Measurements from ENCODE around the gene USP12. TPM values are rescaled to one million over a fixed set of nuclear protein-coding genes. Genes with fewer than 3 reads are reported as not detected.
A peak's percentile ranks its signal among the peaks of the same experiment; 100 is the strongest.
"Not testable (repeated sequence)": the region's sequence is repeated elsewhere in the genome, so short reads cannot be mapped to it uniquely, and the experiment has no call there.

USP12 gene
- total RNA-seq, 1 donor from 2014 or later: 21.4 TPM

GRCh38 chr13:27073186-27073585, 98.4 kb downstream of the USP12 start:
- Mint-ChIP-seq H3K9me3 (no peaks in the 10 kb centered on the region), H3K27me3 (ENCODE audit: low read depth) (no peaks in the 10 kb centered on the region), H3K4me1 (no peaks in the 10 kb centered on the region), H3K27ac (ENCODE audit: unreplicated experiment) (peak overlapping the region; percentile 21), H3K36me3 (ENCODE audit: low read depth) (peaks cover 22% of the 10 kb centered on the region), H3K4me3 (no peak overlapping the region)
- TF ChIP-seq, protein P1, sequence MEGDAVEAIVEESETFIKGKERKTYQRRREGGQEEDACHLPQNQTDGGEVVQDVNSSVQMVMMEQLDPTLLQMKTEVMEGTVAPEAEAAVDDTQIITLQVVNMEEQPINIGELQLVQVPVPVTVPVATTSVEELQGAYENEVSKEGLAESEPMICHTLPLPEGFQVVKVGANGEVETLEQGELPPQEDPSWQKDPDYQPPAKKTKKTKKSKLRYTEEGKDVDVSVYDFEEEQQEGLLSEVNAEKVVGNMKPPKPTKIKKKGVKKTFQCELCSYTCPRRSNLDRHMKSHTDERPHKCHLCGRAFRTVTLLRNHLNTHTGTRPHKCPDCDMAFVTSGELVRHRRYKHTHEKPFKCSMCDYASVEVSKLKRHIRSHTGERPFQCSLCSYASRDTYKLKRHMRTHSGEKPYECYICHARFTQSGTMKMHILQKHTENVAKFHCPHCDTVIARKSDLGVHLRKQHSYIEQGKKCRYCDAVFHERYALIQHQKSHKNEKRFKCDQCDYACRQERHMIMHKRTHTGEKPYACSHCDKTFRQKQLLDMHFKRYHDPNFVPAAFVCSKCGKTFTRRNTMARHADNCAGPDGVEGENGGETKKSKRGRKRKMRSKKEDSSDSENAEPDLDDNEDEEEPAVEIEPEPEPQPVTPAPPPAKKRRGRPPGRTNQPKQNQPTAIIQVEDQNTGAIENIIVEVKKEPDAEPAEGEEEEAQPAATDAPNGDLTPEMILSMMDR (conservative IDR thresholded peaks at IDR 0.05): no peak
- DNase-seq (ENCODE audit: low read depth, low spot score): no peak

DNA sequence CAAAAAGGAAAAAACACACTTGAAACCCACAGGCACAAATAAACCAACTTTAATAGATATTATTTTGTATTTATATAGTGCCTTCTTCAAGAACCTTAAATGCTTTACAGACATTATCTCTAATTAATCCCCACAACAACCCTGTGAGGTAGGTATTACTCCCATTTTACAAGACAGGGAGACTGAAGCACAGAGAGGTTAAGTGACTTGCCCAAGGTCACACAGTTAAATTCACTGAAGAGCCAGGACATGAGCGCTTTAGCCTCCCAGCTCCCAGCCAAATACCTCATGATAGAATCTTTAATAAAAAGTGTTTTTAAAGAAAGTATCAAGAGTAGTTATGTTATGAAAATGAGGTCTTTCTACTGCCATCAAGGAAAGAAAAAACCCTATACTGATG, 105.5 kb downstream of the USP12 start:
- H3K36me3 Mint-ChIP-seq (ENCODE audit: low read depth): peaks cover 12% of the 10 kb centered on the region
- H3K27me3 Mint-ChIP-seq (ENCODE audit: low read depth); H3K4me3 Mint-ChIP-seq; DNase-seq (ENCODE audit: low read depth, low spot score); H3K27ac Mint-ChIP-seq (ENCODE audit: unreplicated experiment); H3K9me3 Mint-ChIP-seq; H3K4me1 Mint-ChIP-seq: not testable (repeated sequence)

DNA sequence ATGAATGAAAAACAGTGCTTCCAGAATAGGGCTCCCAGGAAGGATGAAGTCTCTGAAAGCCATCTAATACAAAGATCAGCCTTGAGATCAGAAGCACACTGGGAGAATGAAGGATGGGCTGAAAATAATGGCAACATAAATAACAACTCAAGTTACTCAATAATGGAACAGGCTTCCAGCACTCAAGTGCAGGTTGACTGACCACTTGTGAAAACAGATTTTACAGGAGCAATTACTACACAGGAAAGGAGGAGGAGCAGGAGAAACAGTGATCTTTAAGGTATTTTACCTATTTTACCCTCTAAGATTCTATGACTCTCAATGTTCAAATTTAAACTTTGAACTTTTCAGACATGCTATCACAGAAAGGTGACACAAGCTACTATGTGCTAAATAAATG, 106.0 kb downstream of the USP12 start:
- Mint-ChIP-seq H3K36me3 (ENCODE audit: low read depth) (peaks cover 12% of the 10 kb centered on the region), H3K27me3 (ENCODE audit: low read depth) (no peaks in the 10 kb centered on the region), H3K9me3 (peaks cover 3% of the 10 kb centered on the region), H3K27ac (ENCODE audit: unreplicated experiment) (no peak overlapping the region), H3K4me1 (no peaks in the 10 kb centered on the region), H3K4me3 (no peak overlapping the region)
- TF ChIP-seq, protein P1 (conservative IDR thresholded peaks at IDR 0.05): no peak
- no peak for DNase-seq (ENCODE audit: low read depth, low spot score)

- Mint-ChIP-seq H3K4me1 (no peaks in the 10 kb centered on the region), H3K4me3 (no peak overlapping the region), H3K36me3 (ENCODE audit: low read depth) (peaks cover 8% of the 10 kb centered on the region), H3K27me3 (ENCODE audit: low read depth) (no peaks in the 10 kb centered on the region), H3K27ac (ENCODE audit: unreplicated experiment) (no peak overlapping the region), H3K9me3 (peaks cover 3% of the 10 kb centered on the region)
- DNase-seq (ENCODE audit: low read depth, low spot score): no peak
- TF ChIP-seq, protein P1 (conservative IDR thresholded peaks at IDR 0.05): no peak
Observed at GRCh38 chr13:27064252-27064995, 107.2 kb downstream of the USP12 start.

DNA sequence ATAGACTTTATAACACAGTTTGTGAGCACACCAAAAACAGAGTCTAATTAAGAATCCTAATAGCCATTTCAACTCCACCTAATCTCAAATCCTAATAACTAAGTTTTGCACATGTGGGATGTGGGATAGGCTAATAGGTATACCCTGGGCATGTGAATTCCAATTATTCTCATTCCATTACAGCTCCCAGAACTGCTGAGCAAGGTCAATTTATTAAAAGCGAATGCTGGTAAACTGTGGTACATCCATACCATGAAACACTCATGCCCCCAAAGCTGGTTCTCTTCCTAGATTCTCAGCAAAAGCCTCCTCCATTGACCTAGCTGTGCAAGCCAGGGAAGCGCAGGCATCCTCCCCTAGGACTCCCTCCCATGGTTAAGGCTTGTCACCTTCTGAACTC, 113.8 kb downstream of the USP12 start:
- no peak overlapping the region for H3K4me3 Mint-ChIP-seq
- TF ChIP-seq, protein P1 (conservative IDR thresholded peaks at IDR 0.05): no peak
- DNase-seq (ENCODE audit: low read depth, low spot score): no peak
- no peaks in the 10 kb centered on the region for H3K36me3 Mint-ChIP-seq (ENCODE audit: low read depth)
- no peaks in the 10 kb centered on the region for H3K9me3 Mint-ChIP-seq
- peaks cover 11% of the 10 kb centered on the region for H3K4me1 Mint-ChIP-seq
- H3K27me3 Mint-ChIP-seq (ENCODE audit: low read depth): no peaks in the 10 kb centered on the region
- no peak overlapping the region for H3K27ac Mint-ChIP-seq (ENCODE audit: unreplicated experiment)

DNA sequence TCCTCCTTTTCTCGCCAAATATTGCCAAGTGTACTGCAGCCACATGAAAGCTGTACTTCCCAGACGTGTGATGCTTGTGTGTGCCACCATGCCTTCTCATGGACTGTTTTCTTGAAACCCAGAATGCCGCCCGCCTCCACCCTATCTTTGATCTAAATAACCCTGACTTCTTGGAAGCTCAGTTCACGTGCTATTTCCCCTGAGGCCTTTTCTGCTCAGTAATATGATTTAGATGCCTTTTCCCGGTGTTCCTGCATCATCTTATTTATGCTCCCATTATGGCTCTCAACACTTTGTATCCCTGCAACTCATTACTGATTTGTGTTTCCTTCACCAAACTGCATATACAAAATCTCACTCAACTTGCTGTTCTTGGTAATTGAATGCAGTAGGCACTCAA, 116.1 kb downstream of the USP12 start:
- DNase-seq (ENCODE audit: low read depth, low spot score): no peak
- Mint-ChIP-seq H3K9me3 (no peaks in the 10 kb centered on the region), H3K27me3 (ENCODE audit: low read depth) (no peaks in the 10 kb centered on the region), H3K4me1 (peaks cover 11% of the 10 kb centered on the region), H3K36me3 (ENCODE audit: low read depth) (peaks cover 2% of the 10 kb centered on the region), H3K27ac (ENCODE audit: unreplicated experiment) (no peak overlapping the region), H3K4me3 (no peak overlapping the region)
- TF ChIP-seq, protein P1 (conservative IDR thresholded peaks at IDR 0.05): no peak

Measured in neural crest cell (in vitro differentiated cells).